Mesenchymal stem cell (in vitro differentiated cells and primary cell): Measurements from ENCODE around the gene C10orf71.

Experiments
- DNase-seq: peaks from one replicate; pipeline ENCODE4 v3.0.0-alpha.2; 2013
- H2AFZ ChIP-seq: one replicate; pipeline ENCODE4 v1.6.1; 2013; ENCODE audit warnings: low read depth, mild to moderate bottlenecking, control low read depth, inconsistent platforms, low read length, moderate library complexity
- H2AK5ac ChIP-seq: 2 replicates; pipeline ENCODE4 v1.6.1; 2013; ENCODE audit warnings: low read length, moderate library complexity, mild to moderate bottlenecking, inconsistent platforms; ENCODE audit not compliant: severe bottlenecking
- H2BK120ac ChIP-seq: one replicate; pipeline ENCODE4 v1.6.1; 2013; ENCODE audit warnings: low read depth, mild to moderate bottlenecking, inconsistent platforms, low read length, moderate library complexity
- H2BK12ac ChIP-seq, 2 experiments: one replicate each; pipeline ENCODE4 v1.6.1; 2013; ENCODE audit warnings: inconsistent platforms in 2 of 2, low read length in 2 of 2, mild to moderate bottlenecking in 2 of 2, moderate library complexity in 2 of 2, control low read depth in 1 of 2
- H2BK15ac ChIP-seq: one replicate; pipeline ENCODE4 v1.6.1; 2013; ENCODE audit warnings: mild to moderate bottlenecking, low read depth, inconsistent platforms; ENCODE audit not compliant: poor library complexity, severe bottlenecking
- H2BK5ac ChIP-seq: 2 replicates; pipeline ENCODE4 v1.6.1; 2013; ENCODE audit warnings: low read depth, mild to moderate bottlenecking, low read length, control low read depth, inconsistent platforms; ENCODE audit not compliant: poor library complexity, severe bottlenecking
- H3K14ac ChIP-seq, 2 experiments: one replicate each; pipeline ENCODE4 v1.6.1; 2013; ENCODE audit warnings: inconsistent platforms in 2 of 2, low read length in 2 of 2, control low read depth in 1 of 2, mild to moderate bottlenecking in 1 of 2, moderate library complexity in 1 of 2
- H3K18ac ChIP-seq, 2 experiments: one replicate each; pipeline ENCODE4 v1.6.1; 2013; ENCODE audit warnings: inconsistent platforms in 2 of 2, low read length in 2 of 2, control low read depth in 1 of 2, low read depth in 1 of 2, mild to moderate bottlenecking in 1 of 2
- H3K23ac ChIP-seq, 2 experiments: one replicate each; pipeline ENCODE4 v1.6.1; 2013; ENCODE audit warnings: inconsistent platforms in 2 of 2, low read length in 2 of 2, mild to moderate bottlenecking in 2 of 2, moderate library complexity in 2 of 2, control low read depth in 1 of 2
- H3K27ac ChIP-seq: 2 replicates; pipeline ENCODE4 v1.5.1; 2013; ENCODE audit warnings: mild to moderate bottlenecking, moderate library complexity, low read length, control low read depth, inconsistent platforms; ENCODE audit not compliant: poor library complexity, severe bottlenecking
- H3K27me3 ChIP-seq, 2 experiments: 2 replicates each; pipeline versions ENCODE4 v1.6.1 to v1.7.0; 2013; ENCODE audit warnings: low read length in 2 of 2, mild to moderate bottlenecking in 2 of 2, moderate library complexity in 2 of 2, control low read depth in 1 of 2, inconsistent platforms in 1 of 2; ENCODE audit not compliant: control insufficient read depth in 1 of 2, insufficient read depth in 1 of 2
- H3K36me3 ChIP-seq, 2 experiments: 2 replicates each; pipeline versions ENCODE4 v1.6.1 to v1.7.0; 2013; ENCODE audit warnings: low read length in 2 of 2, control low read depth in 1 of 2, inconsistent platforms in 1 of 2, low read depth in 1 of 2, mild to moderate bottlenecking in 1 of 2; ENCODE audit not compliant: insufficient read depth in 2 of 2, control insufficient read depth in 1 of 2
- H3K4ac ChIP-seq, 2 experiments: one replicate each; pipeline ENCODE4 v1.6.1; 2013; ENCODE audit warnings: inconsistent platforms in 2 of 2, low read length in 2 of 2, mild to moderate bottlenecking in 2 of 2, moderate library complexity in 2 of 2, control low read depth in 1 of 2, low read depth in 1 of 2
- H3K4me1 ChIP-seq: 2 replicates; pipeline ENCODE4 v1.6.1; 2013; ENCODE audit warnings: low read depth, low read length, control low read depth; ENCODE audit not compliant: control insufficient read depth, insufficient read depth
- H3K4me2 ChIP-seq: 2 replicates; pipeline ENCODE4 v1.6.1; 2013; ENCODE audit warnings: low read length, mild to moderate bottlenecking, inconsistent platforms; ENCODE audit not compliant: poor library complexity, severe bottlenecking
- H3K4me3 ChIP-seq, 2 experiments: 2 replicates each; pipeline versions ENCODE4 v1.5.1 to v1.7.0; 2013; ENCODE audit warnings: low read length in 2 of 2, mild to moderate bottlenecking in 2 of 2, control low read depth in 1 of 2, low read depth in 1 of 2; ENCODE audit not compliant: insufficient read depth in 1 of 2
- H3K79me1 ChIP-seq: replicated peaks from 2 replicates; pipeline ENCODE4 v1.6.1; 2013; ENCODE audit warnings: mild to moderate bottlenecking, control low read depth, low read length, inconsistent platforms; ENCODE audit not compliant: poor library complexity, severe bottlenecking
- H3K9ac ChIP-seq: 2 replicates; pipeline ENCODE4 v1.7.0; 2013; ENCODE audit warnings: mild to moderate bottlenecking, low read length, moderate library complexity
- H3K9me3 ChIP-seq: 2 replicates; pipeline ENCODE4 v1.7.0; 2013; ENCODE audit warnings: mild to moderate bottlenecking, low read length; ENCODE audit not compliant: control insufficient read depth
- H4K8ac ChIP-seq: one replicate; pipeline ENCODE4 v1.6.1; 2013; ENCODE audit warnings: inconsistent platforms, mild to moderate bottlenecking, low read length, moderate library complexity
- H4K91ac ChIP-seq: one replicate; pipeline ENCODE4 v1.6.1; 2013; ENCODE audit warnings: mild to moderate bottlenecking, low read length, inconsistent platforms
- WGBS: methylation state at CpG from one replicate; pipeline ENCODE4 v1.1.7; 2013; ENCODE audit warnings: mixed read lengths; 5-methylcytosine and 5-hydroxymethylcytosine counted together

Gene C10orf71

DNA sequence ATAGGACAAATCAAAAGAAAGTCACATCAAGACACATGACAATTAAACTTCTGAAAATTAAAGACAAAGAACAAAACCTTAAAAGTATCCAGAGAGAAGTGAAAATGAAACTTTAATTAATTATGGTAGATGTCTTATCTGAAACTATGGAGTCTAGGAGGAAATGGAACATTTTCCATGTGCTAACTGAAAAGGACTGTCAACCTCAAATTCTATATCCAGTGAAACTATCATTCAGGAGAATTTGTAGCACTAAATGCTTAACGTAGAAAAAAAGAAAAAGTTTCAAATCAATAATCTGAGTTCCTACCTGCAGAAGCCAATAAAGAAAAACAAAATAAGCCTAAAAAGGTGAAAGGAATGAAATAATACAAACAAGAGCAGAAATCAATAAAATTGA, 33.1 kb upstream of the C10orf71 start:
- H3K14ac ChIP-seq = no peak overlapping the region
- no peak for DNase-seq
- H3K36me3 ChIP-seq = no peaks in the 10 kb centered on the region
- no peak overlapping the region for H2AK5ac ChIP-seq
- H3K27me3 ChIP-seq = peaks cover 3 to 5% of the 10 kb centered on the region in 2 experiments
- H3K79me1 ChIP-seq = no peaks in the 10 kb centered on the region
- H3K9ac ChIP-seq = no peak overlapping the region
- H3K4me1 ChIP-seq = no peaks in the 10 kb centered on the region
- H4K91ac ChIP-seq = no peak overlapping the region
- H2BK15ac ChIP-seq = no peak overlapping the region
- no peak overlapping the region for H3K18ac ChIP-seq
- H2AFZ ChIP-seq = no peak overlapping the region
- no peak overlapping the region for H4K8ac ChIP-seq
- no CpG with 5 or more reads among the region's 1 CpG for WGBS
- no peak overlapping the region for H2BK12ac ChIP-seq
- no peak overlapping the region for H3K27ac ChIP-seq
- no peak overlapping the region for H3K23ac ChIP-seq
- no peak overlapping the region for H2BK5ac ChIP-seq
- H3K4me3 ChIP-seq = no peak overlapping the region
- no peak overlapping the region for H3K4me2 ChIP-seq
- no peak overlapping the region for H2BK120ac ChIP-seq
- H3K4ac ChIP-seq = no peak overlapping the region
- H3K9me3 ChIP-seq = peaks cover 27% of the 10 kb centered on the region

DNA sequence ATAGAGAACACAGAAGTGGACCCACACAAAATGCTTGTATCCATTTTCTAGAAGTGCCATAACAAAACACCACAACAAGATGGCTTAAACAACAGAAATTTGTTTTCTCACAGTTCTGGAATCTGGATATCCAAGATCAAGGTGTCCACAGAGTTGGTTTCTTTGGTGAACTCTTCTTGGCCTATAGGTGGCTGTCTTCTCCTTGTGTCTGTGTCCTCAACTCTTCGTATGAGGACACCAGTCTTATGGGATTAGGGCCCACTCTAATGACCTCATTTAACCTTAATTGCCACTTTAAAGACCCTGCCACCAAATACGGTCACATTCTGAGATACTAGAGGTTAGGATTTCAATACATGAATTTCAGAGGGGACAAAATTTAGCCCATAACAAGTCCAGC, 30.8 kb upstream of the C10orf71 start:
- Histone ChIP-seq H3K4ac (no peak overlapping the region), H3K4me1 (no peaks in the 10 kb centered on the region), H3K79me1 (no peaks in the 10 kb centered on the region), H3K27ac (no peak overlapping the region), H2BK12ac (no peak overlapping the region), H3K18ac (no peak overlapping the region), H3K27me3 (peaks cover 0 to 3% of the 10 kb centered on the region in 2 experiments), H2BK15ac (no peak overlapping the region), H3K9ac (no peak overlapping the region), H3K4me3 (no peak overlapping the region), H2BK5ac (no peak overlapping the region), H2AK5ac (no peak overlapping the region), H4K8ac (no peak overlapping the region), H3K14ac (no peak overlapping the region), H4K91ac (no peak overlapping the region), H3K23ac (no peak overlapping the region), H3K36me3 (no peaks in the 10 kb centered on the region), H2BK120ac (no peak overlapping the region), H2AFZ (no peak overlapping the region), H3K9me3 (peaks cover 27% of the 10 kb centered on the region), H3K4me2 (no peak overlapping the region)
- no peak for DNase-seq
- WGBS = 56% methylated on average over 2 of the region's 2 CpGs

DNA sequence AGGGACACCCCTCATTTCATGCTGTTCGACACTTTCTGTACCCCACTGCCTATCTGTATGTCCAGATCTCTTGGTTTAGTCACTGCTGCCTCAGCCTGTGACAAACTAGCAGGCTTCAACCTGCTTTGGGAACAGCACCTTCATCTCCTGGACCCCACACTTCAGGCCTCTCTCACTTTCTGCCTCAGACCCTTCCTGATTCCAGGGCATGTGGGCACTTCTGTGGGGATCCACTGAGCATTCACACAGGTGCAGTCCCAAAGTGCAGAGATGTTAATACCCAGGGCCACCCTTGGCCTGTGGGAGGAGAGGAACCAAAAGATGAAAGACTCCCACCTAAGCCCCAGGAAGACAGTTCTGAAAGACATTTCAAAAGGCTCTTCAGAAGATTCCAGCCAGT, 29.4 kb upstream of the C10orf71 start:
- Histone ChIP-seq H3K27me3 (peaks cover 0 to 3% of the 10 kb centered on the region in 2 experiments), H2BK120ac (no peak overlapping the region), H3K79me1 (no peaks in the 10 kb centered on the region), H2BK15ac (peak overlapping the region; percentile 4), H3K4me1 (no peaks in the 10 kb centered on the region), H2BK12ac (no peak overlapping the region), H3K9me3 (peaks cover 23% of the 10 kb centered on the region), H3K23ac (no peak overlapping the region), H3K9ac (no peak overlapping the region), H2BK5ac (no peak overlapping the region), H2AFZ (no peak overlapping the region), H3K4me2 (no peak overlapping the region), H4K8ac (no peak overlapping the region), H4K91ac (no peak overlapping the region), H2AK5ac (no peak overlapping the region), H3K36me3 (no peaks in the 10 kb centered on the region), H3K18ac (no peak overlapping the region), H3K4me3 (no peak overlapping the region), H3K27ac (no peak overlapping the region), H3K4ac (no peak overlapping the region), H3K14ac (no peak overlapping the region)
- 76% methylated on average over 1 of the region's 1 CpG for WGBS
- DNase-seq = no peak

DNA sequence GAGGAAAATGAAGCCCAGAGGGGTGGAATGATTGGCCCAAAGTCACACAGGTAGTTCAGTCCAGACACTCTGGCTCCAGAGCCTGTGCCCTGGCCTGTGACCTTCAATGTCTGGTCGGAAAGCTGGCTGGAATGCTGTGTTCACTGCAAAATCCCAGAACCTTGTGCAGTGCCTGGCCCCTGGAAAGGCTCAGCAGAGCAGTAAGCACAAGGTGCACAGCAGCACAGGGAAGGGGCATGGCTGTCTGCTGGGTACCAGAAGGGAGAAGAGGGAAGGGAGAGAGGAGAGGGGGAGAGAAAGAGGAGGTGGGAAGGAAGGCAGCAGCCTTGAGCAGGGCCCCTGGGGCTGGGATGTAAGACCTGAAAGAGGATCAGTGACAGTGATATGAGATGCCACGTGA, 28.4 kb upstream of the C10orf71 start:
- Histone ChIP-seq H3K4ac (no peak overlapping the region), H3K79me1 (no peaks in the 10 kb centered on the region), H3K4me1 (no peaks in the 10 kb centered on the region), H3K27me3 (peaks cover 0 to 3% of the 10 kb centered on the region in 2 experiments), H2AFZ (no peak overlapping the region), H3K9me3 (peaks cover 16% of the 10 kb centered on the region), H3K23ac (no peak overlapping the region), H2BK5ac (no peak overlapping the region), H3K9ac (no peak overlapping the region), H3K18ac (no peak overlapping the region), H2BK15ac (no peak overlapping the region), H3K4me3 (no peak overlapping the region), H4K8ac (no peak overlapping the region), H3K14ac (no peak overlapping the region), H3K27ac (no peak overlapping the region), H2BK120ac (no peak overlapping the region), H2AK5ac (no peak overlapping the region), H2BK12ac (no peak overlapping the region), H3K4me2 (no peak overlapping the region), H3K36me3 (no peaks in the 10 kb centered on the region), H4K91ac (no peak overlapping the region)
- no peak for DNase-seq
- WGBS = 41% methylated on average over 2 of the region's 2 CpGs
